ENCODE data around the gene OPN1LW. TPM values are rescaled to one million over a fixed set of nuclear protein-coding genes. Genes with fewer than 3 reads are reported as not detected.

OPN1LW gene
- total RNA-seq, 1 experiment from 2014 or later = not detected

- DNase-seq = no peak
- Mint-ChIP-seq H3K9me3 (peaks cover 76 to 77% of the 10 kb centered on the region in 2 experiments), H3K36me3 (ENCODE audit: insufficient read depth in 1 of 3, low read depth in 3 of 3) (peaks cover 0 to 12% (median 6%) of the 10 kb centered on the region in 3 experiments; a peak in 5 of 7 replicates), H3K27me3 (ENCODE audit: low read depth) (peaks cover 3% of the 10 kb centered on the region; the same call in 1 of the 2 replicates), H3K27ac (no peak overlapping the region), H3K4me1 (peaks cover 0 to 5% of the 10 kb centered on the region in 2 experiments; a peak in 2 of 4 replicates), H3K4me3 (no peak overlapping the region)
- no peak overlapping the region for H2BK20ac ChIP-seq (ENCODE audit: low read depth, low read length, poor library complexity, severe bottlenecking)
- H2BK5ac ChIP-seq (ENCODE audit: insufficient read length, low read length) = no peak overlapping the region
- H2BK12ac ChIP-seq (ENCODE audit: insufficient read length, low read depth, low read length) = no peak overlapping the region
- no peaks in the 10 kb centered on the region for H3K4me1 ChIP-seq (ENCODE audit: insufficient read depth, low read length)
- no peak overlapping the region for H2AK5ac ChIP-seq (ENCODE audit: insufficient read length, low read length)
- no peaks in the 10 kb centered on the region for H4K20me1 ChIP-seq (ENCODE audit: control insufficient read depth, insufficient read depth, insufficient read length)
- no CpG with 5 or more reads among the region's 6 CpGs for WGBS (ENCODE audit: extremely low coverage, insufficient read length, low lambda C conversion rate)
- H3K79me2 ChIP-seq (ENCODE audit: insufficient read depth, low read length) = no peaks in the 10 kb centered on the region
- H3K27ac ChIP-seq (ENCODE audit: insufficient read length, low read depth, low read length) = no peak overlapping the region
- H2BK15ac ChIP-seq (ENCODE audit: low read depth, low read length) = no peak overlapping the region
- H3K23me2 ChIP-seq (ENCODE audit: insufficient read length, low read depth, low read length, poor library complexity, severe bottlenecking) = no peaks in the 10 kb centered on the region
- H4K5ac ChIP-seq (ENCODE audit: insufficient read length, low read depth, low read length) = no peak overlapping the region
- no peak overlapping the region for H3K9ac ChIP-seq (ENCODE audit: extremely low read depth, insufficient read length, low read length)
- TF ChIP-seq CTCF (conservative IDR thresholded peaks at IDR 0.05) = no peak
- no peak overlapping the region for H4K91ac ChIP-seq (ENCODE audit: insufficient read length, low read depth, low read length)
- H3K14ac ChIP-seq (ENCODE audit: insufficient read depth, low read length) = no peak overlapping the region
- H3T11ph ChIP-seq (ENCODE audit: low read length) = no peak overlapping the region
- H4K8ac ChIP-seq (replicated peaks; ENCODE audit: insufficient read length, low read depth, low read length) = no peak overlapping the region
- H3K9me3 ChIP-seq (ENCODE audit: control insufficient read depth, low read depth, low read length) = peaks cover 21% of the 10 kb centered on the region
- no peak overlapping the region for H2AFZ ChIP-seq (ENCODE audit: low read length)
- no peaks in the 10 kb centered on the region for H3K79me1 ChIP-seq (ENCODE audit: insufficient read depth, low read depth, low read length, poor library complexity, severe bottlenecking)
- H3K56ac ChIP-seq (ENCODE audit: insufficient read length, low read depth, low read length) = no peak overlapping the region
- H3K27me3 ChIP-seq (ENCODE audit: insufficient read depth, low read length) = no peaks in the 10 kb centered on the region; the same call in 1 of the 2 replicates
- no peak overlapping the region for H3K18ac ChIP-seq (ENCODE audit: insufficient read length, low read depth, low read length)
- no peak overlapping the region for H3K23ac ChIP-seq (ENCODE audit: insufficient read length, low read depth, low read length)
- H3K4ac ChIP-seq (ENCODE audit: low read depth, low read length) = no peak overlapping the region
- no peak overlapping the region for H3K4me2 ChIP-seq (ENCODE audit: insufficient read depth, insufficient read length, low read length)
- no peak overlapping the region for H2BK120ac ChIP-seq (ENCODE audit: low read depth, low read length, poor library complexity, severe bottlenecking)
These were observed 30.3 kb upstream of the OPN1LW start for GRCh38 chrX:154113729-154114128.
